HK-2 (cell line): ENCODE results near the gene PHTF2.
"Not testable (repeated sequence)": the region's sequence is repeated elsewhere in the genome, so short reads cannot be mapped to it uniquely, and the experiment has no call there.

ENCODE experiments used
- DNase-seq: peaks from one replicate; pipeline ENCODE4 v3.0.0-alpha.2; 2018; ENCODE audit not compliant: unreplicated experiment

Gene PHTF2

DNA sequence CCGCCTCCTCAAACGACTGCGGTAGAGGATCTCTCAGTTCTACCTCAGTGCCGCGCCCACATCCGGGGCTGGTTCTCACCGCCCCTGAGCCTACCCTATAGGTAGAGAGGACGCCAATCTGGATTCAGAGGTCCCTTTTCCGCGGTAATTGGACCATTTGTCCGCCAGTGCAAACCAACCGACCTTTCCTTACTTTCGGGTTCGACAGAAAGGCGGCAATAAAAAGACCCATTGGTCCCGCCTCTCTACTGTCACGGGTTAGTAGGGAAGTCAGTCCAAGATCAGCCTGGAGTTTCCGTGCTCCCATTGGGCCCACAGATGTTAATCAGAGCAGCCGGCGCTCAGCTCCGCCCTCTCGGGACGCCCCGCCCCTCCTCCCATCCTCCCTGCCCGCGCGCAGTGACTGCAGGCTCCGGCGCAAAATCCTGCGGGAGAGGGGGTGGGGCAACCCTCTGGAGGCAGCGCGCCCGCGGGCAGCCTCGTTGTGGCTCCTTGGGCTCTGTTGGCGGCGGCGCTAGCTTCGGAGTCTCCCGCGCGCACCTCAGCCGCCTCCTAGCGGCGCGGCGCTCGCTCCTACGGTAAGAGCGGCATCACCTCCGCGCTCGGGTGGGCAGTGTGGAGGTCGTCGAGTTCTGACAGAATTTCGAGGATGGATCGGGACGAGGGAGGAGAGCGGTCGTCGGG lies at the start of gene PHTF2, which contains the start of gene TMEM60:
PHTF2 (plus strand) TSS at position 380 of the 684 bp plus-strand sequence.
TMEM60 (minus strand) TSS at position 41 of the 684 bp plus-strand sequence. CDS start 4,061 bp downstream, outside the sequence.
- peak; percentile 99 for DNase-seq

DNA sequence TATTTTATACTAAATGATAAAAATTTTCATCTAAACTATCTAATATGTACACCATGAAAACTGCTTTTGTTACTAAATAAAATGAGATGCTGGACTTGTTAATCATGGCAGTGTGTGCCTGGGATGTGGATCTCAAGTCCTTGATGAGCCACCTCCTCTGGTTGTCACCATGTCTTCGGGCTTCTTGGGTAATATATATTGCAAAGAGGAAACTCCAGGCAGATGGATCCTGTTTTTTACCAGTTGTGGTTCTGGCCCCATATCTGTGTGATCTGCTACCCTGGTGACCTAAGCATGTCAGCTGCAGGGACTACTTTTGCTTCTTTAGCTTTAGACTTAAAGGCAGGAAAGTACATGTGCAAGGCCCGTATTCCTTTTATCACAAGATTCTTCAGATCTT lies 46.6 kb upstream of the PHTF2 start:
- no peak for DNase-seq

DNA sequence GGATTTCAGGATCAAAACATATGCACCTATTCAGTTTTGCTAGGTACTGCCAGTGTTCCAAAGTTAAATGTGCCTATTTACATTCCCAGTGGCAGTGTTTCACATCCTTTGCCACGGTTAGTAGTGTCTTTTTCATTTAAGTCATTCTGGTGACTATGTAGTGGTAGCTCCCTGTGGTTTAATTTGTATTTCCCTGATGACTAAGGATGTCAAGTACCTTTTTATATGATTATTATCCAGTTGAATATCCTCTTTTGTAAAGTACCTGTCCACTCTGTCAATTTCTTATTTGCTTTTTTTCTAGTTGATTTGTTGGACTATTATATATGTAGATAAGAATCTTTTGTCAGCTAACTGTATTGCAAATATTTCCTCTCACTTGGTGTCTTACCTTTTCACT lies 45.4 kb upstream of the PHTF2 start:
- DNase-seq: no peak

DNA sequence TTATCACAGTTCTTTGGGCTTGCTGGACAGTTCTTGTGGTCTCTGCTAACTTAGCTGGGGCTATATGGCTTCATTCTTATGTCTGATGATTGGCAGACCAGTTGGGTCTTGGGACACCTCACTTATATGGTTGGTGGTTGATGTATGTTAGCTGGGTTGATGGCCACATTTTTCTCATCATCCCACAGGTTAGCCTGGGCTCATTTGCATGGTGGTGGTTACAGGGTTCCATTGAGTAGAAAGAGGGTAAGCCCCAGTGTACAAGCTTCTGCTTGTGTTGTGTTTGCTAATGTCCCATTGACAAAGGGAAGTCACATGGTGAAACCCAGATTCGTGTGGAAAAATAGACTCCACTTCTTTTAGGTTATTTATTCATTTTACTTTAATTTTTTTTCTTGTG lies 41.0 kb upstream of the PHTF2 start:
- DNase-seq: no peak

DNA sequence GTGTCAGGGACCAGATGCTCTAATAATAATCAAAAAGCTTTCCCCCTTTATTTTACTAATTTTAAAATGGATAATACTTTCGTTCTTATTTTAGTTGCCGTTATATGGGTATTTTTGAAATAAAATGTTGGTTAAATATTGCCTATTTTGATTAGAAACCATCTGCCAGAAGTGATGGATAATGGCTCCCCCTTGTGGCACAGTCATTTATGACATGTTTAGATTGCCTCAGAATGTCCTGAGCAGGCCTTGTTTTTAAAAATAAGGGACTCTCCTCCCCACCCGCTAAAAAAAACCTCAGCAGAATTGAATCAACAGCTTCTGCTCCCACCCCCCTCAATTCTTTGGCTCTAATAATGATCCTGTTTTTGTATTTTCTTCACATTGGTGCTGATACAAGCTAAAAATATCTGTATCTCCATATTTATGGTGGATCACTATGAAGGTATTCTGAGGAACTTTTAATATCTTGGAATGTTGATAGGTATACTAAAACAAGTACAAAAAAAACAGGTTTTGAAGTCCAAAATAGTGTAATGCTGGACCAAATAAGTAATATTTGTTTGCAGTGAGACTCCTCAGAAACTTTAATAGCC lies 39.2 kb upstream of the PHTF2 start:
- DNase-seq: peak; percentile 51

DNA sequence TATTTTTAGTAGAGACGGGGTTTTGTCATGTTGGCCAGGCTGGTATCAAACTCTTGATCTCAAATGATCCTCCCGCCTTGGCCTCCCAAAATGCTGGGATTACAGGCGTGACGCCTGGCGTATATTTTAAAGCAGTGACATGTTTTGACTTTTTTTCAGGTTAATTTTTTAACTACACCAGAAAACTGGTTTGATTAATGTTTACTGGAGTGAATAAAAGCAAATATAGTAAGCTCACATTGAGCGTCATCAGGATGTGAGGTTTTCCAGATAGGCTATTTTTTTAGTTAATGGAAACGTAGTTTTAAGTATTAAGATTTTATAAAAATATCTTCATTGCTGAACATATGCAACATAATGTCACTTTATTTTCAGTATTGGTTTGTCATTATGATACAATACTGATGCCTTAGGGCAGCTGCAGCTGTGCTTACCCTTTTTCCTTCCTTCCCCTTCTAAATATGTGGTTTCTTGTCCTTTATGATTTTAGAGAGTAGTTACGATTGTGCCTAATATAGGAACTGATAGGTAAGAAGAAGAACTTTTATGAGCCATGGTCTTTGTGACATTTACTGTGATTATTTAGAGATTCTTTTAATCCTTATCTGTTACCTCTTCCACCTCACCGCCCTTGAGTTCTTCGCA lies 37.6 kb upstream of the PHTF2 start:
- no peak for DNase-seq

DNA sequence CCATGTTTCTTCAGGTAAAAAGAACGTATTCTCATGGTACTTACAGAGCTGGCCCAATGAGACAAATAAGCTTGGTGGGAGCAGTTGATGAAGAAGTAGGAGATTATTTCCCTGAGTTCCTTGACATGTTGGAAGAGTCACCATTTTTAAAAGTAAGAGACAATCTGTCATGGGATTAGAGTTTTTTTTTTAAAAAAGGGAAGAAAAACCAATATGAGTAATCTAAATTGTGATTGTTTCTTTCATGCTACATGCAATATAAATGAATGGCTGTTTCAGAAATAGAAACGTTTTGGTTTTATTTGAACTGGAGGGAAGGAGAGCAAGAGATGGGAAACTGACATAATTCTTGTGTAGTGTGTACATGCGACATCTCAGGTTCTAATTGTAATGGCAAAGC lies 33.1 kb upstream of the PHTF2 start:
- no peak for DNase-seq

DNA sequence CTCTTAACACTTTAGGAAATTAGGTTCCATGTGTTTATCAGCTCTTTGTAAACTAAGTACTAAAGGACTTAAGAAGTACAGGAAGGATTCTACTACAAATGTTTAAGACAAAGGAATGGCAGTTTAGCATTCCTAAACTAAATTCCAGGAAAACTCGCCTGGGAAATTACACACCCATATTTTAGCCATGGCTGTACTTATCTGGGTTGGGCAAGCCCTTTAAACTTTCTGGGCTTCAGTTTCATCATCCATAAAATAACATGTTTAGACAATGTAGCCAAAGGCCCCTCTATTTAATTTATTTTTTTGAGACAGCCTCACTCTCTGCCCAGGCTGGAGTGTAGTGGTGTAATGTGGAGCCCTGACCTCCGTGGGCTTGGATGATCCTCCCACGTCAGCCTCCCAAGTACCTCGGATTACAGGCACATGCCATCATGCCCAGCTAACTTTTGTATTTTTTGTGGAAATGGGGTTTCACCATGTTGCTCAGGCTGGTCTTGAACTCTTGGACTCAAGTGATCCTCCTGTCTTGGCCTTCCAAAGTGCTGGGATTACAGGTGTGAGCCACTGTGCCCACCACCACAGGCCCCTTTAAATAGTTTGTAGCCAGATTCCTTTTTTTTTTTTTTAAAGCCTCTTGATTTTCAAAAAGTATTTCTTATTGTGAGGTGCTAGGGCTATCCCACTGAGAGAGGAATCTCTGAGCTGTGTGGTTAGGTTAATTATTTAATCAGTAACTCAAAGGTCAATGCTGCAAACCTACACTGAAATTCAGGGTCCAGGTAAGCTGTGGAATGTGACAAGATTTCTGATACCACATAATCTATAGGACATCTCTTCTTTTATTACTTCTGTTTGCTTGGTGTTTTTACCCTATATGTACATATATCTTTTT lies 32.4 kb upstream of the PHTF2 start:
- DNase-seq: no peak

DNA sequence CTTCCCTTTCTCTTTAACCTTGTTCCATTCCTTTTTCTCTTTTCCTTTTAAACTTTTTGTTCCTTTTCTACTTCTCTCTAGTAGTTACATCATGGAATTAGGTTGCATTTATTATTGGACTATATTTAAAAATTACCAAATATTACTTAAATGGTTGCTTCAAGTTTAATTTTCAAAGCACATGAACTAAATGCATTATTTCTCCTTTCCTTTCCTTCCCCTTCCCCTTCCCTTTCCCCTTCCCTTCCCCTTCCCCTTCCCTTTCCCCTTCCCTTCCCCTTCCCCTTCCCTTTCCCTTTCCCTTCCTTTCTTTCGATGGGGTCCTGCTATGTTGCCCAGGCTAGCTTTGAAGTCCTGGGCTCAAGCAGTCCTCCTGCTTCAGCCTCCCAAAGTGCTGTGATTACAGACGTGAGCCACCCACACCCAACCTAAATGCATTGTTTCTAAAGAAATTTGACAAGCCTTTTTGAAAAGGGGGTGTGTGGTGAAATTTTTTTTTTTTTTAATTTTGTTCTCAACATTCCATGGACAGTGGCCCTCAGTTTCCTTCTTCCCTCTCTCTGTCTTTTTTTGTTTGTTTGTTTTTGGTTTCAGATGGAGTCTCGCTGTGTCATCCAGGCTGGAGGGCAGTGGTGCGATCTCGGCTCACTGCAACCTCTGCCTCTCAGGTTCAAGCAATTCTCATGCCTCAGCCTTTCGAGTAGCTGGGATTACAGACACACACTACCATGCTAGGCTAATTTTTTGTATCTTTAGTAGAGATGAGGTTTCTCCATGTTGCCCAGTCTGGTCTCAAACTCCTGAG lies 31.6 kb upstream of the PHTF2 start:
- DNase-seq: no peak

DNA sequence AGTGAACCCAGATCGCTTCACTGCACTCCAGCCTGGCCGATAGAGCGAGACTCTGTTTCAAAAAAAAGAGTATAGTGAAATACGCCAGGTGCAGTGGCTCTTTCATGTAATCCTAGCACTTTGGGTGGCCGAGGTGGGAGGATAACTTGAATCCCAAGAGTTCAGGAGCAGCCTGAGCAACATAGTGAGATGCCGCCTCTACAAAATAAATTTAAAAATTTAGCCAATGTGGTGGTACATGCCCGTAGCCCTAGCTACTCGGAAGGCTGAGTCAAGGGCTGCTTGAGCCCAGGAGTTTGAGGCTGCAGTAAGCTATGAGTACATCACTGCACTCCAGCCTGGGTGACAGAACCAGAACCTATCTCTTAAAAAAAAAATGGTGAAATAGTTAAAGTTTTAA lies 28.3 kb upstream of the PHTF2 start:
- no peak for DNase-seq

DNA sequence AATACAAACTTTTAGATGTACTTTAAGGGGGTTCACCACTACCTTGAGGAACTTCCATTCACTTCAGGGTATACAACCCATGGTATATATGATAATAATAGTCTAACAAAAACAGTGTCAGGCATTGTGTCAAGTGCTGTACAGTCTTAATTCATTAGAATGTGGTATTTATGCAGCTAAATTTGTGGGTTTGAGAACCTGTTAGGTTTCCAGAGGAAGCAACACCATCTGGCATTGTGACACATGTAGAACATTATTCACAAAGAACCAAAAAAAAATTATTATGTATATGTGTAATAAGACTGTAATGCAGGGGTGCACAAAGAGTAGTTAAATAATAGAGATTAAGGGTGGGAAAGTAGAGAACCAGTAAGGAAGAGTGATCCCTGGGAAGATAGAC lies 26.7 kb upstream of the PHTF2 start:
- no peak for DNase-seq

DNA sequence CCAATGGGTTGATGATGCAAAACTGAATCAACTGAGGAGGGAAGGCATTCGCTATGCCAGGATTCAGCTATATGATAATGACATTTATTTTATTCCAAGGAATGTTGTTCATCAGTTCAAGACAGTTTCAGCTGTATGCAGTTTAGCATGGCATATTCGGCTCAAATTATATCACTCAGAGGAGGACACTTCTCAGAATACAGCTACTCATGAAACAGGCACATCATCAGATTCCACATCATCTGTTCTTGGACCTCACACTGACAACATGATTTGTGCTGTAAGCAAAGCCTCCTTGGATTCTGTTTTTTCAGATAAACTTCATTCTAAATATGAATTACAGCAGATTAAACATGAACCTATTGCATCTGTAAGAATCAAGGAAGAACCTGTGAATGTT lies 20.0 kb upstream of the PHTF2 start:
- no peak for DNase-seq

DNA sequence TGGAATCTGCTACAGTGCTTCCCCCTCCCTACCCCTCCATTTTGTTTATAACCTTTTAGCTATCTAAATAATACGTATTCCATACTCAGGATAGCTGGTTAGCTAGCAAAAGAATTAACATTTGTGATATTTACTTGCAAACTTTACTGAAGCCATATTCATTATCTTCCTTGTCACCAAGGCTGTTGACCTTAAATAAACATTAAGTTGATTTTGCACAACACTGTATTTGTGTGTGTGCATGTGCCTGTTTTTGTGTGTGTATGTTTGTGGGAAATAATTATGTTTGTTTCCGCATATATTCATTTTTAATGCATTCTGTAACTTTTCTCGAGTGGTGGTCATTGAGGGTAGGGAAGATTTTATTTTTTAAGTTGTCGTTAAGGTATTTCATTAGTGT lies 16.2 kb upstream of the PHTF2 start:
- no peak for DNase-seq

DNA sequence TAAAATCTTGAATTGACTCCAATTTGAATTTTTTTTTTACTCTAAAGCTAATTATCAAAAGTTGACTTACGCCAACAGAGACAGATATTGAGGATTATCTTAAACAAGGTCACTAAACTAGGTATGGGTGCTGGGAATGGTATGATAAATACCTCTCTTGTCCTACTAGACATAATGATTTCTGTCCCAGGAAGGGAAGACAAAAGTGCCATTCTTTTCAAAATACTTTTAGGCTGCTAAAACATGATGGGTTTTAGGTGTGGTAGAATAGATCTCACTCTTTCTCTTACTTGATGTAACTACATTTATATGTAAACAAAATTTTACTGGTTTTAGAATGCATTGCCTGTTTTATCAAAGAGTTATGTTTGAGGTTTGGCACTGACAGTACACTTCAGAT lies 15.5 kb upstream of the PHTF2 start:
- DNase-seq: no peak

DNA sequence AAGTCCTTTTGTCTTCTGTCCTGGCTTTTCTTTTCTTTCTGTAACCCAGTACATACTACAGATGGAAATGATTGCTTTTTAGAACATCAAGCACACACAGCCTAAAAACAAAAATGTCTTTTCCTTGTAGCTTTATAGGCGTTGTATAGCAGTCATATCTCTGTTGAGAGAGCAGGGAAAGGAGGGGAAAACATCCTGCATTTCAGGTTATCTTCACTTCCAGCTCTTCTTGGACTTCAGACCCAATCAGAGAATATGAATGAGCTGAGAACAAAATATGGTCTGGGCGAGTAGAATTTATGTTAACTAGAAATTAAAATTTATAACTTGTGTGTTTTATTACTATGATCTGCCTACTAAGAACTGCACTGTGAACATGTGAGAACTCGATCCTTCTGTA lies 15.0 kb upstream of the PHTF2 start:
- no peak for DNase-seq

DNA sequence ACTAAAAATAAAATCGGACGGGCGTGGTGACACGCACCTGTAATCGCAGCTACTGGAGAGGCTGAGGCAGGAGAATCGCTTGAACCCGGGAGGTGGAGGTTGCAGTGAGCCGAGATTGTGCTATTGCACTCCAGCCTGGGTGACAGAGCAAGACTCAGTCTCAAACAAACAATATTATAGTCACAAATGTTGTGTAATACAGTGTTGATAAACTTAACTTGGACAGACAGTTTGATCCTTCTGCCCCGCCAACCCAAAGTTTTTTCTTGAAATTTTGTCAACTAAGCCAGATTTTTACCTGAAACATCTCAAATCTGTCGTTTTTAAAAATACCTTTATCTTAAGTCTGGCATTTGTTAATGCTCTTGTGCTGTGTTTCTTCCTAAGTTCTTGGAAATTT lies 14.1 kb upstream of the PHTF2 start:
- DNase-seq: not testable (repeated sequence)

DNA sequence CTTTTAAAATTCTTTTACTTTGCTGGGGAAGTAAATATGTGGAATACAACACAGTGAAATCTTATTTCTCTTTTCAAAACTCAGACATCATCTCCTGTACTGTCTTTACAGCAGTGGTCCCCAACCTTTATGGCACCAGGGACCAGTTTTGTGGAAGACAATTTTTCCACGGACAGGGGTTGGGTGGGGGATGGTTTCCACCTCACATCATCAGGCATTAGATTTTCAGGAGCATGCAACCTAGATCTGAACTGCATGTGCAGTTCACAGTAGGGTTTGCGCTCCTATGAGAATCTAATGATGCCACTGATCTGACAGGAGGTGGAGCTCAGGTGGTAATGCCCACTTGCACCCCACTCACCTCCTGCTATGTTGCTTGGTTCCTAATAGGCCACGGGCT lies 12.6 kb upstream of the PHTF2 start:
- no peak for DNase-seq

DNA sequence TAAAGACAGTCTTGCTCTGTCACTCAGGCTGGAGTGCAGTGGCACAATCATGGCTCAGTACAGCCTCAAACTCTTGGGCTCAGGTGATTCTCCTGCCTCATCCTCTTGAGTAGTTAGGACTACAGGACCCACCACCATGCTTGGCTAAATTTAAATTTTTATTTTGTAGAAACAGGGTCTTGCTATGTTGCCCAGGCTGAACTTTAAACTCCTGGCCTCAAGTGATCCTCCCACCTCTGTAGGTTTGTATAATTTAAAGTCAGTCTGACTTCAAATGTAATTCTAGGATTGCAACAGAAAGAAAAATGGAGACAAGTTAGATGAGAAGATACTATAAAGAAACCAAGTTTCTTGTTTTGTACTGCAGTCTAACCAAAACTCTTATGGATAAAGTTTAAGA lies 11.8 kb upstream of the PHTF2 start:
- DNase-seq: no peak

DNA sequence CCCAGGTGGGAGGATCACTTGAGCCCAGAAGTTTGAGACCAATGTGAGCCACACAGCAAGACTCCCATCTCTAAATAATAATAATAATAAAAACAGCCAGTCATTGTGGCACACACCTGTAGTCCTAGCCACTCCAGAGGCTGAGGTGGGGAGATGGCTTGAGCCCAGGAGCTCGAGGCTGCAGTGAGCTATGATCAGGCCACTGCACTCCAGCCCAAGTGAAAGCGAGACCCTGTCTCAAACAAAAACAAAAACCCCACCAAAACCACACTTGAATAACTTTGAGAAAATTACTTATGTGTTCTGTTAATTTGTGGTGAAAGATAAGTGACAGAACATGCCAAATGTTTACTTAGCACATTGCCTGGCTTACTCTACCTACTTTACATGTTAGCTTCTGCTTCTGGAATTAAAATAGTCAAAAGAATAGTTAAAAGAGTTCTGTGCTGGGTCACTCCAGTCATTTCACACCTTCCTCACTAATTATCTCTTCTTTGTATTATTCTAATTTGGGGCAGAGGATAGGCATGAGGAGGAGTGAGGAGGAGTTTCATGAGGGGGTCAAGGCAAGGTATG lies 10.2 kb upstream of the PHTF2 start:
- DNase-seq: no peak

DNA sequence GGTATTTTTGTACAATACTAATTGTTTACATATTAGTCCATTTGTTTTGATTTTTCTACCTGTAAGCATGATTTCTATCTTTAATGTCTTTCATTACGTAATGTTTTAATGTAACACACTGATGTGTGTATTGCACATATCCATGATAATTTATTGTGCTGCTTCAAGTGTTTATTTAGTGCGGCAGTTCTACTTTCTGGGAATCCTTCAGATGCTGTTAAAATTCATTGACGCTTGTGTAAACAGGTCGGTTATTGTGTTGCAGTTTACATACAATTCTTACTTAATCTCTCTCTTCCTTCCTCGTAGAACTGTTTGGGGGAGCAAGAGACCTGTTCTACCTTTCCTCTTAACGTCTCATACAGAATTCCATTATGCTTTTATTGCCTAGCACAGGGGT lies 7.2 kb upstream of the PHTF2 start:
- no peak for DNase-seq

DNA sequence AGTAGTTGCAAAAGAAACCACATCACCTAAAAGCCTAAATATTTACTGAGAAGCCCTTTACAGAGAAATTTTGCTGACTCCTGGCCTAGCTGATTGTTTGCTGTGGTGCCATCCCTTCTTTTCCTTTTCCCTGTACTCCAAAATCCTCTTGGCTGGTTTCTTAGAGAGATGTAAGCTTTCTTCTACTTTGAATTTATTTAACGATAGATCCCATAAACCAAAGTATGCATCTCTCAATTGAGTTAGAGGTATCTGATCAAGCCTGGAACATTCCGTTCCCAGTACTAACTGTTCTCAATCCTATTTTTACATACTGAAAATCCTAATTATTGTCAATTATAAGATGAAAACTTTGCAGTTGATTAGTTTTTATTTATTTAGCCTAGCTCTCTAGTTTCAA lies 6.6 kb upstream of the PHTF2 start:
- DNase-seq: no peak
